Gastroesophageal sphincter (tissue), 3 donors: ENCODE data around the gene COL20A1.

Experiments
- CTCF ChIP-seq, 4 experiments: fragments of 200-600 bp in 2 of 4; fragments of 450-650 bp in 2 of 4; sonication (generic) in 1 of 4; IDR thresholded peaks; one replicate each; pipeline ENCODE4 v1.5.1; 2017 to 2019; ENCODE audit warnings: antibody characterized with exemption in 4 of 4, mild to moderate bottlenecking in 2 of 4, moderate library complexity in 2 of 4
- POLR2A ChIP-seq, 2 donors: fragments of 450-650 bp; IDR thresholded peaks; one replicate each; pipeline ENCODE4 v1.6.1; 2017; ENCODE audit warnings: antibody characterized with exemption in 2 of 2, mild to moderate bottlenecking in 2 of 2, moderate library complexity in 1 of 2
- POLR2AphosphoS5 ChIP-seq: sonication (generic); formaldehyde crosslinking; IDR thresholded peaks from one replicate; pipeline ENCODE4 v1.6.1; 2017; ENCODE audit warnings: antibody characterized with exemption

GRCh38 chr20:63294536-63294900 is 1.5 kb downstream of the COL20A1 start:
- TF ChIP-seq POLR2A (IDR thresholded peaks at IDR 0.05) = no peak
- TF ChIP-seq POLR2AphosphoS5 = no peak
- no peak for TF ChIP-seq CTCF (IDR thresholded peaks at IDR 0.05)
